Measurements from ENCODE around the gene FBH1. TPM values are rescaled to one million over a fixed set of nuclear protein-coding genes. Genes with fewer than 3 reads are reported as not detected.

The FBH1 gene
- total and polyA plus RNA-seq, 4 donors: 19.9 to 58.4 (median 48.1) TPM

- H3K4me1 ChIP-seq (ENCODE audit: control insufficient read depth in 4 of 4, insufficient read depth in 4 of 4, low read length in 3 of 4): peaks cover 9 to 42% (median 34%) of the 10 kb centered on the region in 4 donors
- peak overlapping the region; percentile 87 to 99 for H3K27ac ChIP-seq (ENCODE audit: low read depth in 1 of 2, low read length in 2 of 2)
- DNase-seq (ENCODE audit: low spot score): no peak
- H3K4me3 ChIP-seq (ENCODE audit: low read depth in 1 of 3, low read length in 3 of 3): peak overlapping the region in 1 of 3 donors; percentile 51
- no peaks in the 10 kb centered on the region for H3K9me3 ChIP-seq (ENCODE audit: control insufficient read depth in 4 of 4, low read length in 3 of 4)
- no peaks in the 10 kb centered on the region for H3K36me3 ChIP-seq (ENCODE audit: control insufficient read depth in 4 of 4, insufficient read depth in 3 of 4, low read depth in 1 of 4, low read length in 3 of 4)
- peak overlapping the region in 1 of 2 donors; percentile 75 for H3K9ac ChIP-seq (ENCODE audit: low read depth in 1 of 2, low read length in 2 of 2)
- no peaks in the 10 kb centered on the region for H3K27me3 ChIP-seq (ENCODE audit: control insufficient read depth in 4 of 4, insufficient read depth in 4 of 4, low read length in 3 of 4)
- TF ChIP-seq NR2F2 (IDR thresholded peaks at IDR 0.05) (no peak), FOXA1 (IDR thresholded peaks at IDR 0.05) (no peak), GABPA (IDR thresholded peaks at IDR 0.05 in 1 of 2, conservative IDR thresholded peaks at IDR 0.05 in 1 of 2) (no peak), ZBTB33 (IDR thresholded peaks at IDR 0.05) (no peak), SP1 (IDR thresholded peaks at IDR 0.05) (no peak), ATF3 (IDR thresholded peaks at IDR 0.05) (no peak), MAX (IDR thresholded peaks at IDR 0.05) (no peak), CTCF (IDR thresholded peaks at IDR 0.05; ENCODE audit: low read depth, low read length, missing input control) (no peak), JUND (IDR thresholded peaks at IDR 0.05) (no peak), HNF4A (conservative IDR thresholded peaks at IDR 0.05) (no peak), RXRA (IDR thresholded peaks at IDR 0.05) (no peak), HNF4G (IDR thresholded peaks at IDR 0.05) (no peak), REST (IDR thresholded peaks at IDR 0.05) (no peak), TAF1 (conservative IDR thresholded peaks at IDR 0.05) (no peak), RAD21 (IDR thresholded peaks at IDR 0.05) (no peak), EGR1 (IDR thresholded peaks at IDR 0.05; ENCODE audit: low read depth in 2 of 2) (no peak), YY1 (IDR thresholded peaks at IDR 0.05) (no peak), FOXA2 (IDR thresholded peaks at IDR 0.05) (no peak)
- 24% methylated on average over 4 of the region's 4 CpGs for WGBS
These were observed 81.8 kb downstream of the FBH1 start for GRCh38 chr10:5971886-5972285.
